HG03066 (cell line): ENCODE results near the gene FSTL4.

Experiments
- ATAC-seq: cut with Tn5 transposase; IDR thresholded peaks from one replicate; pipeline ENCODE4 v1.9.1; 2021; ENCODE audit warnings: low read depth; ENCODE audit not compliant: unreplicated experiment

FSTL4 gene

GRCh38 chr5:133155326-133155969 is 456.9 kb downstream of the FSTL4 start:
- ATAC-seq, result no peak

GRCh38 chr5:133154274-133155075 is 457.9 kb downstream of the FSTL4 start:
- no peak for ATAC-seq

GRCh38 chr5:133150909-133151544 is 461.3 kb downstream of the FSTL4 start:
- ATAC-seq, result no peak

GRCh38 chr5:133149345-133149744 is 463.0 kb downstream of the FSTL4 start:
- ATAC-seq, result no peak

GRCh38 chr5:133147815-133148567 is 464.4 kb downstream of the FSTL4 start:
- ATAC-seq, result no peak

GRCh38 chr5:133147411-133147810 is 464.9 kb downstream of the FSTL4 start:
- ATAC-seq, result no peak
